ENCODE results near the gene ALDH1A3. TPM values are rescaled to one million over a fixed set of nuclear protein-coding genes. Genes with fewer than 3 reads are reported as not detected.

The ALDH1A3 gene
- total RNA-seq, 1 experiment from 2014 or later, result 248 TPM

DNA sequence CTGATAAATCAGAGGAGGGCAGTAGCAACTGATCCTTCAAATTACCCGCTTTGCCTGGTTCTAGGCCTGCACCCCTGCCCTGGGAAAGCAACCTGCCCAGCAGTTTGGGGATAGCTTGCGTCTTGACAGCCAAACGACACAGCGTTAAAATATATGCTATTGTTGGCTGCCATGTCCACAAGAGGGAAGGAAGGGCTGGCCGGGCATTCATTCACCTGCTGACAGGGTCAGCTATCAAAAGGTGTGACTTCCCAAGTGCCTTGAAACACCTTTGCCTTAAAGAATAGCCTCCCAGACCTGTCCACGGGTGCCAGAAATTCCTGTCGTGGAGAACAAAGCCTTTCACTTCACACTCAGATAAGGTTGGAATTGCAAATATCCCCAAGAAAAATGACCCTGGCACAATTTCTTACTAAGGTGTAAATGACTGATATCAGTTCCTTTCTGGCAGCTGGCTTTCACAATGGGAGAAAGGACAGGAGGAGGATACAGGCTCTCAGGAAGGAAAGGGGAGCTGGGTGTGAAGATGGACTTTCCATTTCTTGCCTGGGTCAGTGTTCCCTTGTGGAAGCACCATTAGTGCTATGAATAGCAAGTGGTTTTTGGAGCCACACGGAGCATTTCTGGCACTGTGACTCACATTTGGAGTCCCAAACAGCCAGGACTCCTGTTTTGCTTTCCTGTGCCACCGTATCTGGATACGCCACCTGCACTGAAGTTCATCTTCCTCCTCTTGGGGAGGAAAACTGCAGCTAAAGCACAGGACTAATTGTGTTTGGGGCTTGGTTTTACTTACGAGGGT is 19.2 kb downstream of the ALDH1A3 start:
- Histone ChIP-seq H3K36me3 (ENCODE audit: control insufficient read depth in 1 of 2, insufficient read depth in 2 of 2, low read length in 2 of 2) (peaks cover 37 to 94% of the 10 kb centered on the region in 2 experiments), H3K27me3 (ENCODE audit: insufficient read depth, low read length) (no peaks in the 10 kb centered on the region), H3K9me2 (ENCODE audit: insufficient read depth) (no peaks in the 10 kb centered on the region), H2AFZ (ENCODE audit: low read depth, low read length, poor library complexity, severe bottlenecking) (no peak overlapping the region), H3K79me2 (ENCODE audit: insufficient read depth, low read length) (peaks cover 70% of the 10 kb centered on the region; the same call in 1 of the 2 replicates), H3K27ac (ENCODE audit: low read depth, low read length) (no peak overlapping the region), H3K4me3 (replicated peaks in 1 of 2; ENCODE audit: low read depth in 1 of 2, low read length in 2 of 2) (no peak overlapping the region), H4K20me1 (ENCODE audit: insufficient read depth) (peaks cover 4% of the 10 kb centered on the region; the same call in 1 of the 2 replicates), H3K9me3 (ENCODE audit: control insufficient read depth in 1 of 2, insufficient read depth in 1 of 2, low read depth in 1 of 2, low read length in 2 of 2) (no peaks in the 10 kb centered on the region), H3K4me2 (ENCODE audit: low read length) (no peak overlapping the region), H3K4me1 (ENCODE audit: control insufficient read depth in 1 of 2, insufficient read depth in 2 of 2, low read length in 2 of 2) (no peaks in the 10 kb centered on the region), H3K9ac (ENCODE audit: low read length) (no peak overlapping the region)
- BruUV-seq (replicated peaks), result no TSS peak
- ChIA-PET RAD21 (ENCODE audit: low non-redundant PET in 1 of 2, low total read pairs in 2 of 2, uncharacterized antibody in 2 of 2, unreplicated experiment in 2 of 2) (no interaction called here), CTCF (no interaction called here), POLR2A (no interaction called here)
- intact Hi-C loops (cut with micrococcal nuclease), result no loop called here
- ATAC-seq (no peak), DNase-seq (ENCODE audit: low read depth, low spot score) (no peak)
- TF ChIP-seq POLR2AphosphoS5 (IDR thresholded peaks at IDR 0.05; ENCODE audit: low read depth, low read length), result no peak

DNA sequence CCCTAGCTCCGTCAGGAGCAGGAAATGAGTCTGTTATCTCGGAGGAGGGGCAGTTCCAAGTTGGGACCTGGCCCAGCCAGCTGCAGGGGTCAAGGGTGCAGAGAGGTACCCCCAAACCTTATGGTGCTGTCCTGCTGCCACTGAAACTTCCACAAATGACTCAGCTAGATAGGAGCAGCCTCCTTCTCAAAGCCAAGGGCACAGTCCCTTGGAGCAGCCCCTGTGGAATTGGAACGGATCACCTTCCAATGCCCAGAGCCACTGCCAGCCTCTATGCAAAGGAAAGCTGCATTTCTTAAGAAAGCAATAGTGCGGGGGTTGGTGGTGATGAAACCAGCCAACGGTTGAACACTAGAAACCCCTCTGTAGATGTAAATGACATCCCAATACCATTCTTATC is 20.0 kb downstream of the ALDH1A3 start:
- no peak for DNase-seq (ENCODE audit: low read depth, low spot score)
- Histone ChIP-seq H3K36me3 (ENCODE audit: control insufficient read depth in 1 of 2, insufficient read depth in 2 of 2, low read length in 2 of 2) (peaks cover 33 to 94% of the 10 kb centered on the region in 2 experiments), H3K4me1 (ENCODE audit: control insufficient read depth in 1 of 2, insufficient read depth in 2 of 2, low read length in 2 of 2) (no peaks in the 10 kb centered on the region), H3K9me2 (ENCODE audit: insufficient read depth) (no peaks in the 10 kb centered on the region), H4K20me1 (ENCODE audit: insufficient read depth) (peaks cover 9% of the 10 kb centered on the region; the same call in 1 of the 2 replicates), H3K9ac (ENCODE audit: low read length) (no peak overlapping the region), H3K4me3 (replicated peaks in 1 of 2; ENCODE audit: low read depth in 1 of 2, low read length in 2 of 2) (no peak overlapping the region), H3K4me2 (ENCODE audit: low read length) (no peak overlapping the region), H3K79me2 (ENCODE audit: insufficient read depth, low read length) (peaks cover 67% of the 10 kb centered on the region; the same call in 1 of the 2 replicates), H2AFZ (ENCODE audit: low read depth, low read length, poor library complexity, severe bottlenecking) (no peak overlapping the region), H3K9me3 (ENCODE audit: control insufficient read depth in 1 of 2, insufficient read depth in 1 of 2, low read depth in 1 of 2, low read length in 2 of 2) (no peaks in the 10 kb centered on the region), H3K27me3 (ENCODE audit: insufficient read depth, low read length) (no peaks in the 10 kb centered on the region), H3K27ac (ENCODE audit: low read depth, low read length) (no peak overlapping the region)
- POLR2A ChIA-PET, result no interaction called here
- intact Hi-C loops (cut with micrococcal nuclease), result no loop called here
- TF ChIP-seq YY1 (IDR thresholded peaks at IDR 0.05; ENCODE audit: extremely low read depth, insufficient replicate concordance, low read depth, low read length), result no peak
- TF ChIP-seq, protein P1, sequence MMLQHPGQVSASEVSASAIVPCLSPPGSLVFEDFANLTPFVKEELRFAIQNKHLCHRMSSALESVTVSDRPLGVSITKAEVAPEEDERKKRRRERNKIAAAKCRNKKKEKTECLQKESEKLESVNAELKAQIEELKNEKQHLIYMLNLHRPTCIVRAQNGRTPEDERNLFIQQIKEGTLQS (IDR thresholded peaks at IDR 0.05), result no peak
- no peak for TF ChIP-seq SIN3A (IDR thresholded peaks at IDR 0.05; ENCODE audit: low read depth)
- no peak for TF ChIP-seq JUND (IDR thresholded peaks at IDR 0.05)
- no peak for TF ChIP-seq ELF1 (IDR thresholded peaks at IDR 0.05; ENCODE audit: borderline replicate concordance, low read depth)
- no peak for TF ChIP-seq EZH2 (IDR thresholded peaks at IDR 0.05)
- TF ChIP-seq SP1 (IDR thresholded peaks at IDR 0.05; ENCODE audit: low read depth), result no peak
- TF ChIP-seq, protein P2, sequence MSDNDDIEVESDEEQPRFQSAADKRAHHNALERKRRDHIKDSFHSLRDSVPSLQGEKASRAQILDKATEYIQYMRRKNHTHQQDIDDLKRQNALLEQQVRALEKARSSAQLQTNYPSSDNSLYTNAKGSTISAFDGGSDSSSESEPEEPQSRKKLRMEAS (IDR thresholded peaks at IDR 0.05), result no peak
- no peak for TF ChIP-seq FOSL1 (IDR thresholded peaks at IDR 0.05; ENCODE audit: low read depth)
- no peak for TF ChIP-seq POLR2AphosphoS5 (IDR thresholded peaks at IDR 0.05; ENCODE audit: low read depth, low read length)
- TF ChIP-seq EZH2phosphoT487 (IDR thresholded peaks at IDR 0.05; ENCODE audit: borderline replicate concordance), result no peak
- TF ChIP-seq, protein P3, sequence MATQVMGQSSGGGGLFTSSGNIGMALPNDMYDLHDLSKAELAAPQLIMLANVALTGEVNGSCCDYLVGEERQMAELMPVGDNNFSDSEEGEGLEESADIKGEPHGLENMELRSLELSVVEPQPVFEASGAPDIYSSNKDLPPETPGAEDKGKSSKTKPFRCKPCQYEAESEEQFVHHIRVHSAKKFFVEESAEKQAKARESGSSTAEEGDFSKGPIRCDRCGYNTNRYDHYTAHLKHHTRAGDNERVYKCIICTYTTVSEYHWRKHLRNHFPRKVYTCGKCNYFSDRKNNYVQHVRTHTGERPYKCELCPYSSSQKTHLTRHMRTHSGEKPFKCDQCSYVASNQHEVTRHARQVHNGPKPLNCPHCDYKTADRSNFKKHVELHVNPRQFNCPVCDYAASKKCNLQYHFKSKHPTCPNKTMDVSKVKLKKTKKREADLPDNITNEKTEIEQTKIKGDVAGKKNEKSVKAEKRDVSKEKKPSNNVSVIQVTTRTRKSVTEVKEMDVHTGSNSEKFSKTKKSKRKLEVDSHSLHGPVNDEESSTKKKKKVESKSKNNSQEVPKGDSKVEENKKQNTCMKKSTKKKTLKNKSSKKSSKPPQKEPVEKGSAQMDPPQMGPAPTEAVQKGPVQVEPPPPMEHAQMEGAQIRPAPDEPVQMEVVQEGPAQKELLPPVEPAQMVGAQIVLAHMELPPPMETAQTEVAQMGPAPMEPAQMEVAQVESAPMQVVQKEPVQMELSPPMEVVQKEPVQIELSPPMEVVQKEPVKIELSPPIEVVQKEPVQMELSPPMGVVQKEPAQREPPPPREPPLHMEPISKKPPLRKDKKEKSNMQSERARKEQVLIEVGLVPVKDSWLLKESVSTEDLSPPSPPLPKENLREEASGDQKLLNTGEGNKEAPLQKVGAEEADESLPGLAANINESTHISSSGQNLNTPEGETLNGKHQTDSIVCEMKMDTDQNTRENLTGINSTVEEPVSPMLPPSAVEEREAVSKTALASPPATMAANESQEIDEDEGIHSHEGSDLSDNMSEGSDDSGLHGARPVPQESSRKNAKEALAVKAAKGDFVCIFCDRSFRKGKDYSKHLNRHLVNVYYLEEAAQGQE (IDR thresholded peaks at IDR 0.05; ENCODE audit: low read depth), result no peak
- TF ChIP-seq TCF7L2 (IDR thresholded peaks at IDR 0.05; ENCODE audit: borderline replicate concordance, extremely low read depth, insufficient read depth, insufficient read length), result no peak
- no peak for TF ChIP-seq EGR1 (IDR thresholded peaks at IDR 0.05; ENCODE audit: low read depth)
- no peak for TF ChIP-seq POLR2A (IDR thresholded peaks at IDR 0.05; ENCODE audit: borderline replicate concordance, extremely low read depth, insufficient read depth, insufficient read length)
- TF ChIP-seq ZFX (IDR thresholded peaks at IDR 0.05), result no peak
- no peak for TF ChIP-seq CEBPB (IDR thresholded peaks at IDR 0.05; ENCODE audit: low read depth)
- no peak for TF ChIP-seq SRF (IDR thresholded peaks at IDR 0.05; ENCODE audit: low read depth)
- no peak for TF ChIP-seq ZNF274 (IDR thresholded peaks at IDR 0.05; ENCODE audit: low read depth, low read length)
- CTCF ChIA-PET, result no interaction called here
- ATAC-seq, result no peak
- no TSS peak for BruUV-seq (replicated peaks)
- RAD21 ChIA-PET (ENCODE audit: low non-redundant PET in 1 of 2, low total read pairs in 2 of 2, uncharacterized antibody in 2 of 2, unreplicated experiment in 2 of 2), result no interaction called here

All from HCT116 (cell line).